PC-3 (cell line): Measurements from ENCODE around the gene TFEB. TPM values are rescaled to one million over a fixed set of nuclear protein-coding genes. Genes with fewer than 3 reads are reported as not detected.

ENCODE experiments used
- ATAC-seq: fragments of 200-7000 bp; cut with Tn5 transposase; 2 replicates; pipeline ENCODE4 v1.9.1; 2020; ENCODE audit warnings: mild to moderate bottlenecking, moderate library complexity
- BruUV-seq: library from RNA; stranded (reverse); fragments of 400-500 nt; replicated peaks from 2 replicates; lab custom pipeline; 2021; lab: Mats Ljungman, UMichigan
- CTCF ChIA-PET: fragments of 300-600 bp; sonication (Branson Sonifier 250); formaldehyde crosslinking; loops from one replicate; lab custom pipeline; 2022; ENCODE audit warnings: antibody characterized with exemption; lab: Charles Lee
- POLR2A ChIA-PET: fragments of 300-600 bp; sonication (Branson Sonifier 250); formaldehyde crosslinking; loops from one replicate; lab custom pipeline; 2022; ENCODE audit warnings: antibody characterized with exemption; ENCODE audit not compliant: unreplicated experiment; lab: Charles Lee
- DNase-seq: peaks from one replicate; pipeline ENCODE4 v3.0.0-alpha.2; 2015
- H2AFZ ChIP-seq: fragments of 300-600 bp; sonication (generic); 2 replicates; pipeline ENCODE4 v1.6.0; 2016; ENCODE audit warnings: antibody characterized with exemption, low read length
- H3F3A ChIP-seq: fragments of 300-600 bp; sonication (generic); one replicate; pipeline ENCODE4 v1.6.0; 2017; ENCODE audit warnings: antibody characterized with exemption, low read length, control low read depth, mild to moderate bottlenecking; ENCODE audit not compliant: unreplicated experiment
- H3K27ac ChIP-seq: fragments of 300-600 bp; sonication (generic); 2 replicates; pipeline ENCODE4 v1.5.1; 2016; ENCODE audit warnings: mild to moderate bottlenecking, low read length
- H3K27me3 ChIP-seq: fragments of 300-600 bp; sonication (generic); 2 replicates; pipeline ENCODE4 v1.6.1; 2016; ENCODE audit warnings: low read length, mixed read lengths
- H3K36me3 ChIP-seq: fragments of 300-600 bp; sonication (generic); 2 replicates; pipeline ENCODE4 v1.6.1; 2016; ENCODE audit warnings: low read depth, mixed run types, low read length, mixed read lengths
- H3K4me1 ChIP-seq: fragments of 300-600 bp; sonication (generic); 2 replicates; pipeline ENCODE4 v1.5.1; 2016; ENCODE audit warnings: low read length; ENCODE audit not compliant: insufficient read depth
- H3K4me2 ChIP-seq: fragments of 300-600 bp; sonication (generic); 2 replicates; pipeline ENCODE4 v1.6.0; 2016; ENCODE audit warnings: low read length
- H3K4me3 ChIP-seq: fragments of 300-600 bp; sonication (generic); 2 replicates; pipeline ENCODE4 v1.5.1; 2016; ENCODE audit warnings: mild to moderate bottlenecking, low read length, mixed read lengths
- H3K79me2 ChIP-seq: fragments of 300-600 bp; sonication (generic); 2 replicates; pipeline ENCODE4 v1.6.1; 2017; ENCODE audit warnings: low read length, mixed read lengths
- H3K9ac ChIP-seq: fragments of 300-600 bp; sonication (generic); 2 replicates; pipeline ENCODE4 v1.6.0; 2016; ENCODE audit warnings: mild to moderate bottlenecking, low read length
- H3K9me2 ChIP-seq: fragments of 300-600 bp; sonication (generic); replicated peaks from 2 replicates; pipeline ENCODE4 v1.6.1; 2016; ENCODE audit warnings: mixed run types, low read length, mixed read lengths
- H3K9me3 ChIP-seq: fragments of 300-600 bp; sonication (generic); 2 replicates; pipeline ENCODE4 v1.6.1; 2016; ENCODE audit warnings: low read length, mixed read lengths
- H4K20me1 ChIP-seq: fragments of 300-600 bp; sonication (generic); 2 replicates; pipeline ENCODE4 v1.6.1; 2016; ENCODE audit warnings: low read length, mixed read lengths
- CTCF ChIP-seq: fragments of 300-600 bp; sonication (generic); conservative IDR thresholded peaks from 2 replicates; pipeline ENCODE4 v1.5.1; 2017; ENCODE audit warnings: antibody characterized with exemption, low read depth, mild to moderate bottlenecking, low read length
- EZH2 ChIP-seq: fragments of 300-600 bp; sonication (generic); IDR thresholded peaks from one replicate; pipeline ENCODE4 v1.6.1; 2017; ENCODE audit warnings: antibody characterized with exemption, mild to moderate bottlenecking, low read length; ENCODE audit not compliant: unreplicated experiment
- EZH2phosphoT487 ChIP-seq: fragments of 300-600 bp; sonication (generic); IDR thresholded peaks from 2 replicates; pipeline ENCODE4 v1.6.1; 2018; ENCODE audit warnings: mild to moderate bottlenecking, antibody characterized with exemption, low read length, borderline replicate concordance
- intact Hi-C: fragments of 100-400 bp; cut with micrococcal nuclease; formaldehyde crosslinking; loops from 2 replicates; pipeline ENCODE4 v1.9.0; 2023
- total RNA-seq: library from RNA; depleted of rRNA; stranded (reverse); fragments of >200 nt; gene quantifications from 2 replicates; pipeline ENCODE4 v1.2.3, GENCODE V29; 2014

TFEB gene
- total RNA-seq, 1 experiment from 2014 or later = 4.2 TPM

DNA sequence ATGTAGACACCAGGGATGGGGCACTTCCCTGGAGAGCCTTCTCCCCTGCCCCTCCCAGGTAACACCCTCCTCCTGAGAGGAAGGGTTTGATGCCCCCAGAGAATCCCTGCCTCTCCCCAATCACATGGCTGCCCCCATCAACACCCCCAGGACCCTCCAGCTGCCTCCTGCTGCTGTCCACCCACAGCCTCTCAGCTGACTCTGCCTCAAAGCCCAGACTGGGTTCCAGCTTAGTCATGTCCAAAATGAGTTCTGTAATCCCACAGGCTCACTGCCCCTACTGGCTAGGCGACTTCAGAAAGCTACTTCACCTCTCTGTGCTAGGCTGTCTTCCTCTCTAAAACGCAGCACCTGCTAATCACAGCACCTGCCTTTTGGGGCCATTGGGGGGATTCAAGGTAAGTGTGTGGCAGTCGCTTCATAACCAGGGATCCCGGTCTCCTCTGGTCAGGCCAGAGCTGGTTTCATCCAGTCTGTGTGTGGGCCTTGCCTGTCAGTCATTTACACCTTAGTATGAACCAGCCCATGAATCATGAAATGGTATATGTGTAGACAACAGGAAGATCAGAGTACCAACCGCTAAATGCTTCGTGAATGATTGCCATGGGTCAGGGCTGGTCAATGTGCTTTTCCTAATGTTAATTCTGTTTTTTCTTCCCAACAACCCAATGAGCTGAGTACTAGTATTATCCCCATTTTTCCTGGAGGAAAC lies 40.4 kb downstream of the TFEB start:
- no peak overlapping the region for H3K27ac ChIP-seq
- no peaks in the 10 kb centered on the region for H3K9me3 ChIP-seq
- no peaks in the 10 kb centered on the region for H3K4me1 ChIP-seq
- H3F3A ChIP-seq = no peaks in the 10 kb centered on the region
- intact Hi-C loops = no loop called here
- ChIA-PET POLR2A (interaction anchor here (0.5 to 0.6 kb wide), 2 partner anchors 39 to 394 kb away, joined by 4 to 5 read pairs; no protein-coding TSS in a partner anchor), CTCF (no interaction called here)
- no peaks in the 10 kb centered on the region for H3K79me2 ChIP-seq
- no peak overlapping the region for H2AFZ ChIP-seq
- H3K4me2 ChIP-seq = no peak overlapping the region
- no peaks in the 10 kb centered on the region for H3K9me2 ChIP-seq
- H3K9ac ChIP-seq = no peak overlapping the region
- TF ChIP-seq CTCF (no peak), EZH2phosphoT487 (no peak), EZH2 (no peak)
- no peaks in the 10 kb centered on the region for H3K36me3 ChIP-seq
- no peaks in the 10 kb centered on the region for H3K27me3 ChIP-seq
- no TSS peak for BruUV-seq
- ATAC-seq = peak; percentile 64
- peak; percentile 34 for DNase-seq
- H3K4me3 ChIP-seq = no peak overlapping the region
- H4K20me1 ChIP-seq = no peaks in the 10 kb centered on the region

- ATAC-seq = no peak
- no TSS peak for BruUV-seq
- H3K9ac ChIP-seq = no peak overlapping the region
These were observed 41.8 kb downstream of the TFEB start for GRCh38 chr6:41693281-41694240.

More at GRCh38 chr6:41693281-41694240, 41.8 kb downstream of the TFEB start:
- Histone ChIP-seq H4K20me1 (no peaks in the 10 kb centered on the region), H3K4me1 (peaks cover 8% of the 10 kb centered on the region), H3K4me3 (no peak overlapping the region), H3K79me2 (no peaks in the 10 kb centered on the region), H3K36me3 (no peaks in the 10 kb centered on the region), H3K9me2 (no peaks in the 10 kb centered on the region), H3F3A (no peaks in the 10 kb centered on the region), H3K27me3 (no peaks in the 10 kb centered on the region), H3K4me2 (no peak overlapping the region), H3K27ac (no peak overlapping the region), H3K9me3 (no peaks in the 10 kb centered on the region), H2AFZ (no peak overlapping the region)
- POLR2A ChIA-PET = no interaction called here
- no peak for DNase-seq
- intact Hi-C loops = no loop called here
- CTCF ChIA-PET = no interaction called here
- no peak for TF ChIP-seq EZH2phosphoT487
- TF ChIP-seq EZH2 = no peak
- no peak for TF ChIP-seq CTCF
